ENCODE data around the gene NPC2.

Gene NPC2

DNA sequence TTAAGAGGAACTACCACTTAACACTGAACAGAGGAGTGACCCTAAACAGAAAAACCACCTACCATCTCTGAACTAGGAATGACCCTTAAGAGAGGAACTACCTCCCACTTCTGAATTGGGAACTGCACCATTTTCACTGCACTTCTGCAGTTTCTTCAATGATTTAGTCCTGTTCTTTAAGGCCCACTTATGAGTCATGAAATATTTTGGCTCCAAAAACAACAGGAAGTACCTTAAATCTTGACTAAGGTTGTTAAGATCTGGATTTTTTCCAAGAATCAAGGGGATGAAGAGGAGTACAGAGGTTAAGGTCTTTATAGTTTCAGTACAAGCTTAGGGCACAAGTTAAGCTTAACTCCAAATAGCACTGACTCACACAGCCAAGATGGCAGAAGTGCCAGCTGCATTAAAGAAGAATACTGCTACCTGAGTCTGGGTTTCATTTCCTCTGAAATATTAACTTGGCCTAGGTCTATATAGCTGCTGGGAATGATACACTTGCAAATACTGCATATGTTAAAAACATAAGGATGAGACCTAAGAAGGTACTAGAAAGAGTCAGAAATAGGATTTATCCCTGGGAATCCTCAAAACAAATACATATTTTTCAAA, 4.2 kb downstream of the NPC2 start:
- Histone ChIP-seq H3K4me3 (ENCODE audit: low read length) (no peak overlapping the region), H3K27me3 (ENCODE audit: control insufficient read depth, insufficient read depth, low read length) (no peaks in the 10 kb centered on the region), H3K36me3 (ENCODE audit: control insufficient read depth, insufficient read depth, low read length) (peaks cover 3% of the 10 kb centered on the region; the same call in 1 of the 2 replicates), H3K27ac (ENCODE audit: low read length) (no peak overlapping the region), H3K4me1 (ENCODE audit: control insufficient read depth, insufficient read depth, low read length) (no peaks in the 10 kb centered on the region), H3K9me3 (ENCODE audit: control insufficient read depth, insufficient read depth, low read length) (no peaks in the 10 kb centered on the region)
- DNase-seq (ENCODE audit: low read depth, low spot score), result no peak

- DNase-seq (ENCODE audit: low read depth, low spot score), result no peak
- no peaks in the 10 kb centered on the region for H3K9me3 ChIP-seq (ENCODE audit: control insufficient read depth, insufficient read depth, low read length)
- no peaks in the 10 kb centered on the region for H3K27me3 ChIP-seq (ENCODE audit: control insufficient read depth, insufficient read depth, low read length)
- WGBS (ENCODE audit: insufficient coverage, insufficient read length), result no CpG with 5 or more reads among the region's 3 CpGs
- H3K4me1 ChIP-seq (ENCODE audit: control insufficient read depth, insufficient read depth, low read length), result no peaks in the 10 kb centered on the region
- no peak overlapping the region for H3K27ac ChIP-seq (ENCODE audit: low read length)
- peaks cover 7% of the 10 kb centered on the region; the same call in 1 of the 2 replicates for H3K36me3 ChIP-seq (ENCODE audit: control insufficient read depth, insufficient read depth, low read length)
- no peak overlapping the region for H3K4me3 ChIP-seq (ENCODE audit: low read length)
Measured at GRCh38 chr14:74486164-74486563, 6.9 kb downstream of the NPC2 start.

GRCh38 chr14:74483321-74483720, 9.8 kb downstream of the NPC2 start:
- H3K4me3 ChIP-seq (ENCODE audit: low read length), result no peak overlapping the region
- peaks cover 11% of the 10 kb centered on the region for H3K36me3 ChIP-seq (ENCODE audit: control insufficient read depth, insufficient read depth, low read length)
- no peaks in the 10 kb centered on the region for H3K4me1 ChIP-seq (ENCODE audit: control insufficient read depth, insufficient read depth, low read length)
- no peaks in the 10 kb centered on the region for H3K9me3 ChIP-seq (ENCODE audit: control insufficient read depth, insufficient read depth, low read length)
- no peak for DNase-seq (ENCODE audit: low read depth, low spot score)
- H3K27ac ChIP-seq (ENCODE audit: low read length), result no peak overlapping the region
- no peaks in the 10 kb centered on the region for H3K27me3 ChIP-seq (ENCODE audit: control insufficient read depth, insufficient read depth, low read length)

DNA sequence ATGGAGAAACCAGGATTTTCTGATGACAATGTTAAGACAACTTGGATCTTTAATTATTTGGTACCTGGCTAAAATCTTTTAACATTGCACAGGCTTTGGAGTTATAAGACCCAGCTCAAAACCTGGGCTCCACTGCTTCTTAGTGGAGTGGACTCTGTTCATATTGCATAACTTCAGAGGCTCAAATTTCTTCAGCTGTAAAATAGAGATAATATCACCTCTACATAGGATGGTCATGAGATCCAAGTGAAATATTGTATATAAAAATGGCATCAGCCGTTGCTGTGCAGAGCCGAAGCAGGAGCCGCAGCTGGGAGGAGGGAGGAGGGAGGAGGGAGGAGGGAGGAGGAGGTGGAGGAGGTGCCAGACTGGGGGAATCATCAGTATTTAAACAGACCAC, 10.5 kb downstream of the NPC2 start:
- no peaks in the 10 kb centered on the region for H3K4me1 ChIP-seq (ENCODE audit: control insufficient read depth, insufficient read depth, low read length)
- WGBS (ENCODE audit: insufficient coverage, insufficient read length), result no CpG with 5 or more reads among the region's 3 CpGs
- no peak for DNase-seq (ENCODE audit: low read depth, low spot score)
- H3K4me3 ChIP-seq (ENCODE audit: low read length), result no peak overlapping the region
- no peaks in the 10 kb centered on the region for H3K9me3 ChIP-seq (ENCODE audit: control insufficient read depth, insufficient read depth, low read length)
- H3K36me3 ChIP-seq (ENCODE audit: control insufficient read depth, insufficient read depth, low read length), result peaks cover 11% of the 10 kb centered on the region
- no peak overlapping the region for H3K27ac ChIP-seq (ENCODE audit: low read length)
- H3K27me3 ChIP-seq (ENCODE audit: control insufficient read depth, insufficient read depth, low read length), result no peaks in the 10 kb centered on the region

GRCh38 chr14:74480046-74480445, 13.1 kb downstream of the NPC2 start:
- Histone ChIP-seq H3K36me3 (ENCODE audit: control insufficient read depth, insufficient read depth, low read length) (peaks cover 14% of the 10 kb centered on the region), H3K9me3 (ENCODE audit: control insufficient read depth, insufficient read depth, low read length) (no peaks in the 10 kb centered on the region), H3K27me3 (ENCODE audit: control insufficient read depth, insufficient read depth, low read length) (no peaks in the 10 kb centered on the region), H3K27ac (ENCODE audit: low read length) (no peak overlapping the region), H3K4me3 (ENCODE audit: low read length) (no peak overlapping the region), H3K4me1 (ENCODE audit: control insufficient read depth, insufficient read depth, low read length) (no peaks in the 10 kb centered on the region)
- DNase-seq (ENCODE audit: low read depth, low spot score), result no peak
- no CpG with 5 or more reads among the region's 4 CpGs for WGBS (ENCODE audit: insufficient coverage, insufficient read length)

DNA sequence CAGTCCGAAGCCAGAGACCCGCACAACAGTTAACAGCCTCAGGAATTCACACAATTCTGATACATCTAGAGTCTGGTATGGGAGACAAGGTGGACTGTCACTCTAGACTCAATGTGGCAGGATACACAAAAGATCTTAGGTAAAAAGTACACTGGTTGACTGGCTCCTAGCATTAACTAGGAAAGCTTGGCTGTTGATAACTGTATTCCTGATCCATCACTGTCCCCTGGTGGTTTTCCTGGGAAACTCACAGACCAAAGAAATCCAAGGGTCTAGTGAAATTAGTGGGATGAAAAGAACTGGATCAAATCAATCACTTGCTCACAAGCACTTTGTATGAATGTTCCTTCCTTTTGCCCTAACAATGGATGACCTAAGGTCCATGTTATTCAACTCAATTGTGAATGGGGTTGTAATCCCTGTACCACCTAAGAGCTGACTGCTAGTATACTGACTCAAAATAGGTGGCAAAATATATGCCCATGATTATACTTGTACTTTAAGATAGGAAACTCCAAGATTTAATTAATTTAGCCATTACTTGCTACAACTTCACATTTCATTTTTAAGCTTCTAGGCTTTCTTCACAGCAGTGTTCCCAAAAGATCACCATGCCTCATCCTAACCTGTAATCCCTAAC, 14.0 kb downstream of the NPC2 start:
- WGBS (ENCODE audit: insufficient coverage, insufficient read length), result no CpG with 5 or more reads among the region's 2 CpGs
- no peak for DNase-seq (ENCODE audit: low read depth, low spot score)
- no peaks in the 10 kb centered on the region for H3K9me3 ChIP-seq (ENCODE audit: control insufficient read depth, insufficient read depth, low read length)
- no peak overlapping the region for H3K4me3 ChIP-seq (ENCODE audit: low read length)
- no peaks in the 10 kb centered on the region for H3K4me1 ChIP-seq (ENCODE audit: control insufficient read depth, insufficient read depth, low read length)
- no peak overlapping the region for H3K27ac ChIP-seq (ENCODE audit: low read length)
- H3K36me3 ChIP-seq (ENCODE audit: control insufficient read depth, insufficient read depth, low read length), result peaks cover 12% of the 10 kb centered on the region
- H3K27me3 ChIP-seq (ENCODE audit: control insufficient read depth, insufficient read depth, low read length), result no peaks in the 10 kb centered on the region

DNA sequence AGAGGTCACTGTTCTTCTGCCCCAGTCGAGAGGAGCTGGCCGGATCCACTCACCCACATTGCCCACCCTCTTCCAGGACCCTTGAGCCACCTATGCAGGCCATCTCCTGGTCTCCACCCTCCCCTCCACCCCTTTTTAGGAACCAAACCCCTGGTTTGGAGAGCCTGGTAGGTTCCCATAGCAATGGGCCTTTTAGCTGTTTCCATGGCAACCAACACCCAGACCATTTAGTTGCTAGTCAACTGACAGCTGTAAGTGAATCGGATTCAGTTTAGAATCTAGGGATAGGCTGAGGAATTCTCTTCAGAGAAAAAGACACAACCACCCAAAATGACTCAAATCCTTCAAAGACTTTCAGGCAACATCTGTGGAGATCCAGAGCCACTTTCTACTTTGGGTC, 16.5 kb downstream of the NPC2 start:
- no peak overlapping the region for H3K27ac ChIP-seq (ENCODE audit: low read length)
- peaks cover 7% of the 10 kb centered on the region for H3K36me3 ChIP-seq (ENCODE audit: control insufficient read depth, insufficient read depth, low read length)
- no peak overlapping the region for H3K4me3 ChIP-seq (ENCODE audit: low read length)
- no peaks in the 10 kb centered on the region for H3K4me1 ChIP-seq (ENCODE audit: control insufficient read depth, insufficient read depth, low read length)
- DNase-seq (ENCODE audit: low read depth, low spot score), result no peak
- H3K27me3 ChIP-seq (ENCODE audit: control insufficient read depth, insufficient read depth, low read length), result no peaks in the 10 kb centered on the region
- WGBS (ENCODE audit: insufficient coverage, insufficient read length), result no CpG with 5 or more reads among the region's 3 CpGs
- no peaks in the 10 kb centered on the region for H3K9me3 ChIP-seq (ENCODE audit: control insufficient read depth, insufficient read depth, low read length)

DNA sequence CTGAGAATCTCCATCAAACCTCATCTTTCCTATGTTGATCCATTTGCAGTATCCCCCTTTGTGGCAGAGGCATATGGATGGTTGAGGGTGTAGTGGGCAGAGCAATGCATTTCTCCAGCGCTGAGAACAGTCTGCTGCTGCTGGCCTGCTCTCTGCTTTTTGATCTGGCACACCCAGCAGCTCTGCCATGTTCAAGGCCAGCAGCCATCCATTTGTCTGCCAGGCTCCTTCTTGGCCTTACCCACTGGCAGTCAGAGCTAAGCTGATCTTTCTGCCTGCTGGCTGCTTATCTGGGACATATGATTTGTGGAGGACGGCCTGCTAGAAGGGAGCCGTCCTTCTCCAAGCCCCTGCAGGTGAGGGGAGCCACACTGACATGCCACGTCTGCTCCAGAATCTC, 17.0 kb downstream of the NPC2 start:
- WGBS (ENCODE audit: insufficient coverage, insufficient read length), result no CpG with 5 or more reads among the region's 4 CpGs
- no peak for DNase-seq (ENCODE audit: low read depth, low spot score)
- no peaks in the 10 kb centered on the region for H3K27me3 ChIP-seq (ENCODE audit: control insufficient read depth, insufficient read depth, low read length)
- no peak overlapping the region for H3K4me3 ChIP-seq (ENCODE audit: low read length)
- no peaks in the 10 kb centered on the region for H3K9me3 ChIP-seq (ENCODE audit: control insufficient read depth, insufficient read depth, low read length)
- H3K4me1 ChIP-seq (ENCODE audit: control insufficient read depth, insufficient read depth, low read length), result no peaks in the 10 kb centered on the region
- peaks cover 7% of the 10 kb centered on the region for H3K36me3 ChIP-seq (ENCODE audit: control insufficient read depth, insufficient read depth, low read length)
- H3K27ac ChIP-seq (ENCODE audit: low read length), result no peak overlapping the region

GRCh38 chr14:74475678-74476077, 17.4 kb downstream of the NPC2 start:
- no peak overlapping the region for H3K27ac ChIP-seq (ENCODE audit: low read length)
- H3K9me3 ChIP-seq (ENCODE audit: control insufficient read depth, insufficient read depth, low read length), result no peaks in the 10 kb centered on the region
- H3K27me3 ChIP-seq (ENCODE audit: control insufficient read depth, insufficient read depth, low read length), result no peaks in the 10 kb centered on the region
- WGBS (ENCODE audit: insufficient coverage, insufficient read length), result no CpG with 5 or more reads among the region's 3 CpGs
- H3K36me3 ChIP-seq (ENCODE audit: control insufficient read depth, insufficient read depth, low read length), result peaks cover 7% of the 10 kb centered on the region
- H3K4me1 ChIP-seq (ENCODE audit: control insufficient read depth, insufficient read depth, low read length), result no peaks in the 10 kb centered on the region
- H3K4me3 ChIP-seq (ENCODE audit: low read length), result no peak overlapping the region
- DNase-seq (ENCODE audit: low read depth, low spot score), result no peak

- Histone ChIP-seq H3K9me3 (ENCODE audit: control insufficient read depth, insufficient read depth, low read length) (no peaks in the 10 kb centered on the region), H3K27ac (ENCODE audit: low read length) (no peak overlapping the region), H3K27me3 (ENCODE audit: control insufficient read depth, insufficient read depth, low read length) (no peaks in the 10 kb centered on the region), H3K4me1 (ENCODE audit: control insufficient read depth, insufficient read depth, low read length) (no peaks in the 10 kb centered on the region; the same call in 1 of the 2 replicates), H3K36me3 (ENCODE audit: control insufficient read depth, insufficient read depth, low read length) (peaks cover 4% of the 10 kb centered on the region; the same call in 1 of the 2 replicates), H3K4me3 (ENCODE audit: low read length) (no peak overlapping the region)
- DNase-seq (ENCODE audit: low read depth, low spot score), result no peak
- WGBS (ENCODE audit: insufficient coverage, insufficient read length), result no CpG with 5 or more reads among the region's 2 CpGs
Measured at GRCh38 chr14:74474376-74474775, 18.7 kb downstream of the NPC2 start.

GRCh38 chr14:74472601-74473000, 20.5 kb downstream of the NPC2 start:
- DNase-seq (ENCODE audit: low read depth, low spot score), result no peak
- WGBS (ENCODE audit: insufficient coverage, insufficient read length), result no CpG with 5 or more reads among the region's 2 CpGs
- Histone ChIP-seq H3K27ac (ENCODE audit: low read length) (no peak overlapping the region), H3K36me3 (ENCODE audit: control insufficient read depth, insufficient read depth, low read length) (peaks cover 4% of the 10 kb centered on the region; the same call in 1 of the 2 replicates), H3K9me3 (ENCODE audit: control insufficient read depth, insufficient read depth, low read length) (no peaks in the 10 kb centered on the region), H3K4me1 (ENCODE audit: control insufficient read depth, insufficient read depth, low read length) (no peaks in the 10 kb centered on the region; the same call in 1 of the 2 replicates), H3K4me3 (ENCODE audit: low read length) (no peak overlapping the region), H3K27me3 (ENCODE audit: control insufficient read depth, insufficient read depth, low read length) (no peaks in the 10 kb centered on the region)
